OCI-LY7 (cell line): Measurements from ENCODE around the gene MYLK. TPM values are rescaled to one million over a fixed set of nuclear protein-coding genes. Genes with fewer than 3 reads are reported as not detected.

Experiments
- BruUV-seq: library from RNA; stranded (reverse); fragments of 400-500 nt; replicated peaks from 2 replicates; lab custom pipeline; 2021; lab: Mats Ljungman, UMichigan
- CTCF ChIA-PET: fragments of 300-600 bp; sonication (Branson Sonifier 250); formaldehyde crosslinking; loops from one replicate; lab custom pipeline; 2022; ENCODE audit warnings: antibody characterized with exemption; ENCODE audit not compliant: unreplicated experiment; lab: Charles Lee
- POLR2A ChIA-PET: fragments of 300-600 bp; sonication (Branson Sonifier 250); formaldehyde crosslinking; loops from one replicate; lab custom pipeline; 2022; ENCODE audit warnings: antibody characterized with exemption; lab: Charles Lee
- DNase-seq: peaks from one replicate; pipeline ENCODE4 v3.0.0-alpha.2; 2015; ENCODE audit warnings: low spot score
- H2AFZ ChIP-seq: fragments of 200-600 bp; sonication (generic), shearing (Covaris generic); 2 replicates; pipeline ENCODE4 v1.6.1; 2014; ENCODE audit warnings: mild to moderate bottlenecking, antibody characterized with exemption, low read length, moderate library complexity
- H3K27ac ChIP-seq: fragments of 200-600 bp; sonication (generic); 2 replicates; pipeline ENCODE4 v1.5.1; 2014; ENCODE audit warnings: mixed run types, low read depth, mild to moderate bottlenecking, moderate library complexity, low read length, inconsistent platforms; ENCODE audit not compliant: poor library complexity, severe bottlenecking
- H3K36me3 ChIP-seq: fragments of 200-600 bp; sonication (generic); 2 replicates; pipeline ENCODE4 v1.6.1; 2014; ENCODE audit warnings: mild to moderate bottlenecking, antibody characterized with exemption, low read length, moderate library complexity, mixed read lengths; ENCODE audit not compliant: insufficient read depth
- H3K4me1 ChIP-seq: fragments of 200-600 bp; sonication (generic); 2 replicates; pipeline ENCODE4 v1.5.1; 2014; ENCODE audit warnings: mild to moderate bottlenecking, low read length; ENCODE audit not compliant: insufficient read depth, poor library complexity, severe bottlenecking
- H3K4me2 ChIP-seq: fragments of 200-600 bp; sonication (generic); 2 replicates; pipeline ENCODE4 v1.6.1; 2014; ENCODE audit warnings: mild to moderate bottlenecking, low read length
- H3K4me3 ChIP-seq: fragments of 200-600 bp; sonication (generic); 2 replicates; pipeline ENCODE4 v1.5.1; 2014; ENCODE audit warnings: mild to moderate bottlenecking, low read depth, low read length; ENCODE audit not compliant: poor library complexity, severe bottlenecking
- H3K79me2 ChIP-seq: fragments of 200-600 bp; sonication (generic); 2 replicates; pipeline ENCODE4 v1.6.1; 2016; ENCODE audit warnings: low read depth, mild to moderate bottlenecking, low read length, moderate library complexity, mixed read lengths; ENCODE audit not compliant: insufficient read depth
- H3K9me2 ChIP-seq: fragments of 200-600 bp; sonication (generic); 2 replicates; pipeline ENCODE4 v1.6.1; 2016; ENCODE audit warnings: mild to moderate bottlenecking, low read length, mixed read lengths; ENCODE audit not compliant: insufficient read depth
- H3K9me3 ChIP-seq: fragments of 200-600 bp; sonication (generic); 2 replicates; pipeline ENCODE4 v1.6.1; 2014; ENCODE audit warnings: mild to moderate bottlenecking, mixed run types, low read length, mixed read lengths
- H4K20me1 ChIP-seq: fragments of 200-600 bp; sonication (generic); 2 replicates; pipeline ENCODE4 v1.6.1; 2014; ENCODE audit warnings: mild to moderate bottlenecking, antibody characterized with exemption, low read length, moderate library complexity, mixed read lengths; ENCODE audit not compliant: insufficient read depth
- EZH2phosphoT487 ChIP-seq: fragments of 200-600 bp; sonication (generic); IDR thresholded peaks from 2 replicates; pipeline ENCODE4 v1.6.1; 2018; ENCODE audit warnings: low read depth, borderline replicate concordance, mild to moderate bottlenecking, mixed run types, antibody characterized with exemption, low read length, moderate library complexity, mixed read lengths
- intact Hi-C: fragments of 100-400 bp; cut with micrococcal nuclease; formaldehyde crosslinking; loops from one replicate; pipeline ENCODE4 v1.10.0; 2022; ENCODE audit not compliant: unreplicated experiment
- total RNA-seq, 2 experiments: library from RNA; depleted of rRNA in 1 of 2; stranded (reverse); fragments of >200 nt in 1 of 2; shearing (Covaris generic) in 1 of 2; gene quantifications; 2 replicates each; pipeline ENCODE4 v1.2.3, GENCODE V29; 2014 to 2022
- TF ChIP-seq, protein P1 (sequence below): fragments of 200-600 bp; sonication (generic); conservative IDR thresholded peaks from 2 replicates; pipeline ENCODE4 v1.5.1; 2014; ENCODE audit warnings: mild to moderate bottlenecking, antibody characterized with exemption, low read length, moderate library complexity, mixed read lengths

The MYLK gene
- total RNA-seq, 2 experiments from 2014 or later, result not detected

GRCh38 chr3:123837858-123838257 is 46.3 kb downstream of the MYLK start:
- no peaks in the 10 kb centered on the region for H3K79me2 ChIP-seq
- CTCF ChIA-PET, result no interaction called here
- BruUV-seq, result no TSS peak
- no peaks in the 10 kb centered on the region for H4K20me1 ChIP-seq
- TF ChIP-seq, protein P1, sequence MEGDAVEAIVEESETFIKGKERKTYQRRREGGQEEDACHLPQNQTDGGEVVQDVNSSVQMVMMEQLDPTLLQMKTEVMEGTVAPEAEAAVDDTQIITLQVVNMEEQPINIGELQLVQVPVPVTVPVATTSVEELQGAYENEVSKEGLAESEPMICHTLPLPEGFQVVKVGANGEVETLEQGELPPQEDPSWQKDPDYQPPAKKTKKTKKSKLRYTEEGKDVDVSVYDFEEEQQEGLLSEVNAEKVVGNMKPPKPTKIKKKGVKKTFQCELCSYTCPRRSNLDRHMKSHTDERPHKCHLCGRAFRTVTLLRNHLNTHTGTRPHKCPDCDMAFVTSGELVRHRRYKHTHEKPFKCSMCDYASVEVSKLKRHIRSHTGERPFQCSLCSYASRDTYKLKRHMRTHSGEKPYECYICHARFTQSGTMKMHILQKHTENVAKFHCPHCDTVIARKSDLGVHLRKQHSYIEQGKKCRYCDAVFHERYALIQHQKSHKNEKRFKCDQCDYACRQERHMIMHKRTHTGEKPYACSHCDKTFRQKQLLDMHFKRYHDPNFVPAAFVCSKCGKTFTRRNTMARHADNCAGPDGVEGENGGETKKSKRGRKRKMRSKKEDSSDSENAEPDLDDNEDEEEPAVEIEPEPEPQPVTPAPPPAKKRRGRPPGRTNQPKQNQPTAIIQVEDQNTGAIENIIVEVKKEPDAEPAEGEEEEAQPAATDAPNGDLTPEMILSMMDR, result no peak
- TF ChIP-seq EZH2phosphoT487, result no peak
- H3K4me2 ChIP-seq, result no peak overlapping the region
- DNase-seq, result no peak
- no peaks in the 10 kb centered on the region for H3K4me1 ChIP-seq
- H2AFZ ChIP-seq, result no peak overlapping the region
- H3K9me2 ChIP-seq, result no peaks in the 10 kb centered on the region
- no peak overlapping the region for H3K4me3 ChIP-seq
- H3K27ac ChIP-seq, result no peak overlapping the region
- POLR2A ChIA-PET, result interaction anchor here (0.7 kb wide), 1 partner anchor 185 kb away, joined by 3 read pairs; no protein-coding TSS in a partner anchor
- intact Hi-C loops, result no loop called here
- no peaks in the 10 kb centered on the region for H3K9me3 ChIP-seq
- H3K36me3 ChIP-seq, result no peaks in the 10 kb centered on the region

DNA sequence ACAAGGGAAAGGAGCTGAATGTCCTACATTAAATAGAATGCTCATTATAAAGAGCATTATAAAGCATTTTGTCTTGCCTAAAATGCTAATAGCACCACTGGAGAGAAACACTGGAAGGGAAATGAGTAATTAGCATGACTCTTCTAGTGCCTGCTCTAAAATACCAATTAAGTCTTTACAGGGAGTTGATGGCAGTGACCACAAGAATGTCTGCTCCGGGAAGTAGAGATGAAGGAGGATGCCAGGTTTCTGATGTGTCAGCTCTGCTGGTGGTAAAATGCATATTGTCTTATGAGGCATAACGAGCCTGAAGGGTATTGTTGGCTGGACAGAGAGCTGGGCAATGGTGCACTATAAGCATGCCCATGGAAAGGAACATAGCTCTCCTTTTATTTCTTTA is 49.5 kb downstream of the MYLK start:
- DNase-seq, result no peak
- Histone ChIP-seq H3K27ac (no peak overlapping the region), H3K4me2 (no peak overlapping the region), H3K9me2 (no peaks in the 10 kb centered on the region), H3K4me1 (no peaks in the 10 kb centered on the region), H3K79me2 (no peaks in the 10 kb centered on the region), H3K9me3 (no peaks in the 10 kb centered on the region), H3K4me3 (no peak overlapping the region), H2AFZ (no peak overlapping the region), H3K36me3 (no peaks in the 10 kb centered on the region), H4K20me1 (no peaks in the 10 kb centered on the region)
- no TSS peak for BruUV-seq
- ChIA-PET CTCF (no interaction called here), POLR2A (no interaction called here)
- intact Hi-C loops, result no loop called here
- no peak for TF ChIP-seq EZH2phosphoT487
- TF ChIP-seq, protein P1, result no peak

- no peaks in the 10 kb centered on the region for H3K79me2 ChIP-seq
- H3K4me1 ChIP-seq, result no peaks in the 10 kb centered on the region
- no peaks in the 10 kb centered on the region for H3K36me3 ChIP-seq
- TF ChIP-seq EZH2phosphoT487, result no peak
- TF ChIP-seq, protein P1, result no peak
- ChIA-PET POLR2A (interaction anchor here (0.6 to 0.9 kb wide), 4 partner anchors 14 to 172 kb away, joined by 3 to 5 read pairs (median 4); partner anchors contain the start of gene CCDC14), CTCF (no interaction called here)
- DNase-seq, result no peak
- H3K4me2 ChIP-seq, result no peak overlapping the region
- H3K4me3 ChIP-seq, result no peak overlapping the region
- no peaks in the 10 kb centered on the region for H3K9me3 ChIP-seq
- H4K20me1 ChIP-seq, result no peaks in the 10 kb centered on the region
- no peak overlapping the region for H2AFZ ChIP-seq
- intact Hi-C loops, result no loop called here
- BruUV-seq, result no TSS peak
- no peaks in the 10 kb centered on the region for H3K9me2 ChIP-seq
- no peak overlapping the region for H3K27ac ChIP-seq
Observed at GRCh38 chr3:123833398-123833785, 50.7 kb downstream of the MYLK start.
